D341Med (cell line): ENCODE data around the gene GLI3.
"Not testable (repeated sequence)": the region's sequence is repeated elsewhere in the genome, so short reads cannot be mapped to it uniquely, and the experiment has no call there.

Source experiments
- DNase-seq: peaks from one replicate; pipeline ENCODE4 v3.0.0; 2012; ENCODE audit warnings: low spot score

GLI3 gene

DNA sequence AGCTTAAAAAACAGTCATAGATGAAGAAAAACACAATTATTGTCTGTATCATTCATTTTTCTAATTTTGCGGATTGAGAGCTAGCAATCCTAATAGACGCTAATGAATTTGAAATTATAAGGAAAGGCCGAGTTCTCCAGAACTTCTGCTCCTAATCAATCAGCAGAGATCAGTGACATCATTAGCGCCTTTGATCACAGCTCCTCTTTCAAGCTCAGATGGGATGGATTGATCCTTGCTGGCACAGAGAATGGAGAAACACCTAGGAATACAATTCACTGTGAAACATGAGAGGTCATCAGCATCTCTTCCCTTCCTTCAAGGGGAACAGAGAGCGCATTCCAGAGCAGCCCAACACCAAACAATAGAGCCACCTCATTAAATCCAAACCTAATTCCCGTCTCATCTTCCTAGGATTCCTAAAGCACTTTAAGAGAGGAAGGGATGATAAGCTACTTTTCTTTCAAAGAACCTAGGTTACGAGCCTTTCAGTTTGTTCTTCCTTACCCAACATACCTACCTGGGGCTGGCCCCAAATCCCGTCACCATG, 24.4 kb downstream of the GLI3 start:
- DNase-seq = no peak

DNA sequence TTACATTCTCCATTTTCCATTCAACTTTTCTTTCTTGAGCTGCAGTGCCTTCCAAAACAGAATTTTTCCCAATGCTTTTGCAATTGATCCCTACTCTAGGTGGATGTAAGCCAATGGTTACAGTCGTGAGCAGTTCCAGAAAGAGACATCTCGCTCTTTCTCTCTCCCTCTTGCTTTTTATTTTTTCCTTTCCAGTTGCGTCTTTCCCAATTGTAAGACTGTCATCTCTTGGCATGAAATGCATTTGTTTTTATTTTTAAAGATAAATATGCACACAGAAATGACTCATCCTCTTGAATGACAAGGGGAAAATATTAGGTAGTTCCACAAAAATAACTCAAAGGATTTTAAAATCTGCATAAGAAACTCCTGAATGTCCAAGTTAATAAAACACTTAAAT, 25.1 kb downstream of the GLI3 start:
- no peak for DNase-seq

GRCh38 chr7:42210779-42211178, 26.2 kb downstream of the GLI3 start:
- no peak for DNase-seq

DNA sequence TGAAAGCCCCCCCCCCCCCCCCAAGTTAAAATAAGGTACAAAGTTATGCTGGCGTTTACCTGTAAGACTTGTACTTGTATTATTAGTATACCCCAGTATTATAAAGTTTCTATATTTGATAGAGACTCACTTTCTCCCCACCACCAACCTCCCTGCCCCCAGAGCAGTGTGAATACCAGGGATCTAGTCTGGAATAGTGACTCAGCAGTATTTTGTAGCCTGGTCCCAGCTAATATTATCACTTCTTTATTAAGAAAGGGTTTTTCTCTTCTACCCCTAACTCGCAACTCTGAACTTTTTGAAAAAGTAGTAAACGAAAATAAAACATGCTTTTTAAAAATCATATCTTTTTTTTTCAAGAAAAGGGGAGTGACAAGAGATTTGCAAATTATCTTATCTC, 26.7 kb downstream of the GLI3 start:
- no peak for DNase-seq

GRCh38 chr7:42209085-42209484, 27.9 kb downstream of the GLI3 start:
- not testable (repeated sequence) for DNase-seq

DNA sequence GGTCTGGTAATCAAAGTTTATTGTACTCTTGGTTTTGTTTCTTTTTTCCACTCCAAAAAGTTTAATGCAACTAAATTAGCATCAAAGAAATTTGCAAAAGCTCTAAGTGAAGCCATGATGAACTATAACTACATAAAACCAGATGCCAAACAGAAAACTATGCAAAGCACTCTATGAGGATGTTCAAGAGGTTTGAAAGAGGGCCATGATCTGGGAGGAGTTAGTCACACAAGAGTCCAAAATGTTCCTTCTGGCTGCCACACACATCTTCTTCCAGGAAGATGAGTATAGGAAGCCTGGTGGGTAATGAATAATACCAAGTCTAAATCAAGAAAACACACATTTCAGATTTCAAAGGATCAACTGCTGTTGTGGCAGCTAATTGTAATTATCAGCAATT, 28.4 kb downstream of the GLI3 start:
- no peak for DNase-seq

DNA sequence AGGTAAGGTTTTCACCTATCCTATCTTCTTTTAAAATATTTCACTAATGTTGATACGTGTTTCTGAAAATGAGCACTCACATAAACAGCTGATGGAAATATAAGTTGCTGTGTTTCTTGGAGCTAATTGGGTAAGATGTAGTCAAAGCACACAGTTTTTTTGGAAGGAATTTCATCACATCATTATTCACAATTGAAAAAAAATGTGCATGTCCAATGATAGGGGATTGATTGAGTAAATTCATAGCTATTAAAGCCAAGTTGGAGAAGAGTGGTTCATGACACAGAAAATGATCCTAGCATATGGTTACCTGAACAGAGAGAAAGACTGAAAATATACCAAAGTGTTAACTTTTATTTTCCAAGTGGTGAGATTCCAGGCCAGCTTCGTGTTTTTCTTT, 29.6 kb downstream of the GLI3 start:
- DNase-seq = no peak

GRCh38 chr7:42203336-42203735, 33.7 kb downstream of the GLI3 start:
- DNase-seq = no peak

DNA sequence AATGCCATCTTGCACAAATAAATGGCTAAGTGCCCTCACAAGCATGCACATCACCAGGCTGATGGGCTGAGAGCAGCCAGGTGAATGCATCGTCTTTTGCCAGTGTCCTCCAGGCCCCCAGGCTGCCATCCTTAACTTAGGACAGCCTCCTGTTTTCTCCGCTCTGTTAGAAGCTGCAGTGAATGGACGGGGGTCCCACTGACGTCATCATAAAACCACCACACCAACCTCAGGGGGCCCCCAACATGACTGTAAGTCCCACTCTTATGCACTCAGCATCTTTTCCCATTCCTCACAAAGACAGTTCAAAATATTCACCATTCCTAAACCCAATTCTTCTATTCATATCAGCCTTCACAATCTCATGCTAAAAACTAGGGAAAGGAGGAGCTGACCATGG, 34.4 kb downstream of the GLI3 start:
- no peak for DNase-seq

GRCh38 chr7:42198974-42199668, 37.9 kb downstream of the GLI3 start:
- DNase-seq = no peak

GRCh38 chr7:42198296-42198695, 38.7 kb downstream of the GLI3 start:
- no peak for DNase-seq

- DNase-seq = no peak
These were observed 39.6 kb downstream of the GLI3 start for GRCh38 chr7:42197451-42197850.

DNA sequence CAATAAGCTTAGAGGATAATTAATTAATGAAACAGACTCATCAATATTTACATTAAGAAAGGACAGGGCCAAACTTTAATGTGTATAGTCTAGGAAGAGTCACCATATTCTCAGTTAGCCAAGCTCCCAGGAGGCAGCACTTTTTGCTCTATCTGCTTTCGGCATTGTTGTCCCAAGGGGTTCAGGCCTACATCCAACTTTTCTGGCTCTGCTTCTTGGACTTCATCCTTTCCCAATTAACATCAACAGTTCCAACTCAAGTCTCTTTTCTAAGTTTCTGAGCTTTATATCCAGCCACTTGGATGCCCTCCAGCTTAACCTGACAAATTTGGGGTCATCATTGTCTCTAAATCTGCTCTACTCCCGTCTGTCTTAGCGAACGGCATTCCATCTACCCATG, 42.8 kb downstream of the GLI3 start:
- no peak for DNase-seq

- DNase-seq = no peak
These were observed 43.4 kb downstream of the GLI3 start for GRCh38 chr7:42193471-42194129.

GRCh38 chr7:42192851-42193461, 44.1 kb downstream of the GLI3 start:
- DNase-seq = no peak

- no peak for DNase-seq
These were observed 44.9 kb downstream of the GLI3 start for GRCh38 chr7:42192066-42192465.

DNA sequence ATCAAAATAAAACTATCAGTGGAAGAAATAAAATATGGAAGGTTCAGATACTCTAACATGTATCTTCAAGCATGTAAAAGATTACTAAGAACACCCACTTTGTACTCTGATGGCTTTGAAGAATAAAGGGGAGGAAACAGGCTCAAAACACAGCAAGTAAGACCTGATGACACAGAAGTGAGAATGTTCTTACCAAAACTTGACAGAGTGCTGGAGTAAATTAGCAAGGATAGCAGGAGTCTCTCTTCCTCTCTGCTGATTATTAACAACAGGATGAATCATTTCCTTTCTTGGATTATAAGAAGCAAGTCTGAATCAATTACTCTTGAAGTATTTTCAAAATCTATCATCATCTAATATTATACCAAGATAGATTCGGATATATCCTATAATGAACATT, 47.5 kb downstream of the GLI3 start:
- no peak for DNase-seq

DNA sequence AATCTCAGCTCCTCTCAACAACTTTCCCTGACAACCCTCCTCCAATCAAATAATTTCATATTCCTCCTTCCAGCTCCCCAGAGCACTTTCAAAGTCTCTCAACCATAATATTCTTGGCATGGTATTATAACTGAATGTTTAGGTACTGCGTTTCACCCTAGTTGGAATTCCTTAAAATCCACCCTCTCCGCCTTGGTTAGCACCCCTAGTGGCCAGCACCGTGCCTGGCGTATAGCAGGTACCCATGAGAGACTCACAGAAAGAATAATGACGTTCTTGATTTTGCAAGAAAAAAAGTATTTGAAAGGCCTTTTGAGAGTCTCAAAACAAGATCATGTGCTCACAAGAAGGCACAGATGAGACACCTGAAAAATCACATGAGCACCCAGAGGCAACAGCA, 50.9 kb downstream of the GLI3 start:
- no peak for DNase-seq

DNA sequence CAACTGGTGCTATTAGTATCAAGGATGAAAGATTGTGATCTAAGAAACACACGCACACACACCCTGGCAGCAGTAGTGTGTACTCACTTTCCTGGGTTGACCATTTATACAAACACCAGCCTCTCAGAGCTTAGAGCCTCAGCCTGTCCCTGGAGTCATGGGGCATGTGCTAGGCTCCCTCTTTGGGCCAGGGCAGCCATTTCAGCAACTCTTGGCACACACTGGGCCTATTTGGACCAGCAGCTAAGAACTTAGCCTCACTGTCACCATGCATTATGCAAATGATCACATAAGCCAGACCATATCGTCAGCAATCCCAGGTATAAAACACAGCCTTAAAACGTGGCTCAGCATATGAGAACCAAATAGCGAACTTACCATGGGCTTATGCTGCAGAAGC, 51.3 kb downstream of the GLI3 start:
- DNase-seq = no peak

GRCh38 chr7:42183547-42183946, 53.5 kb downstream of the GLI3 start:
- no peak for DNase-seq

DNA sequence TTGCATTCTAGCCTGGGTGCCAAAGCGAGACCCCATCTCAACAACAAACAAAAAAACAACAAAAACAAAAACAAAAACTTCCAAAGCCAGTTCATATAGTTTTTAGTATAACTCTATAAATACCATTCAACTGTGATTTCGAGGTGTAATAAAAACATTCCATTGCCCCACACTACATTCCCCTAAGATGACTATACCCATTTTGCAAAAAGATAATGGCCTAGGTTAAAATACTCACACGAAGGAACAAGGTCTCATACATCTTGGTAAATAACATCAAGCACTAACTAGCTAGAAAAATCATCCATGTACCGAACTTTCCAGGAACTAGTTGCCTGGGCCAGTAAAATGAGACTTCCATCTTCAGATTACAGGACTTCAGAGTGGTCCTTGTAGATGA, 55.4 kb downstream of the GLI3 start:
- no peak for DNase-seq

DNA sequence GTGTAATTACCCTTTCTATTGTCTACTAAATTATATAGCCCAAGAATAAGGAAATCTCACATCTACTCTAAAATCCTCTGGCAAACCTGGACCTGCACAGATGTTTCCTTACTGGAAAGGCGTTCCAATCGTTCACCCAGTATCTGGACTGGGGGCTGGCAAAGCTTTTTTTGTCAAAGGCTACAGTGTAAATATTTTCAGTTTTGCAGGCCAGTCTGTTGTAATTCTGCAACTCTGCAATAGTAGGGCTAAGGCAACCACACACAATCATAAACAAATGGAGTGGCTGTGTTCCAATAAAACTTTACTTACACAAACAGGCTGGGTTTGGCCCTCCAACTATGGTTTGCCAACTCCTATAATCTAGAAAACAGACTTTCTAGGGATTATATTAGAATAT, 56.2 kb downstream of the GLI3 start:
- DNase-seq = no peak

DNA sequence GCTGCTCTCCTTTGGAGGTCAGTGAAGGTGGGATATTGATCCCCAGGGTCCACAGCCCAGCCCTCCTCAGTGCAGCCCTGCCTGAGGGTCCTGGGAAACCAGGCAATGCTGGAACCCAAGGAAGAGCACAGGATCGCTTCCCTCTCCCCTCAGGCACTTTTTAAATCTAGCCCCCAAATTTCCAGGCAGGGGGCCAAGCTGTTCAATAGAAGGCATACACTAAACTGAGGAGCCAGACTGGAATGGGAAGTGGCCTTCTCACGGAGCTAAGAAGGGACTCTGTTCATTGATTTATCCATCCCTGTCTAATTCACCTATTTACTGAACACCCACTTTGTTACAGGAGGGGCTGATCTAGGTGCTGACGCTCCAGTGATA, 60.3 kb downstream of the GLI3 start:
- DNase-seq = no peak
